OCI-LY3 (cell line): ENCODE results near the gene NAT10.

Source experiments
- CTCF ChIP-seq: fragments of 200-600, 300-600 bp; sonication (generic); IDR thresholded peaks from 2 replicates; pipeline ENCODE4 v1.5.1; 2014; ENCODE audit warnings: antibody characterized with exemption, low read length, low read depth
- EZH2phosphoT487 ChIP-seq: fragments of 200-600 bp; shearing (Covaris generic); IDR thresholded peaks from 2 replicates; pipeline ENCODE4 v1.6.1; 2018; ENCODE audit warnings: antibody characterized with exemption, mixed run types, low read depth

- TF ChIP-seq CTCF (no peak), EZH2phosphoT487 (no peak)
These were observed 33.9 kb downstream of the NAT10 start for GRCh38 chr11:34139346-34139745.
